Transverse colon (tissue), 4 donors: ENCODE data around the gene GREB1L. TPM values are rescaled to one million over a fixed set of nuclear protein-coding genes. Genes with fewer than 3 reads are reported as not detected.

Experiments used
- DNase-seq: peaks from one replicate; pipeline ENCODE4 v3.0.0-alpha.2; 2019
- H3K27ac ChIP-seq, 4 donors: fragments of 200-600 bp; sonication (generic); 2 replicates each; pipeline ENCODE4 v1.5.1; 2016 to 2018; ENCODE audit warnings: inconsistent platforms in 4 of 4
- H3K27me3 ChIP-seq: fragments of 200-600 bp; sonication (generic); 2 replicates; pipeline ENCODE4 v1.5.1; 2017; ENCODE audit warnings: inconsistent platforms
- H3K36me3 ChIP-seq, 4 donors: fragments of 200-600 bp; sonication (generic); 2 replicates each; pipeline ENCODE4 v1.5.1; 2017 to 2019; ENCODE audit warnings: inconsistent platforms in 4 of 4
- H3K4me1 ChIP-seq, 4 donors: fragments of 200-600 bp; sonication (generic); 2 replicates each; pipeline ENCODE4 v1.5.1; 2017 to 2020; ENCODE audit warnings: inconsistent platforms in 4 of 4
- H3K4me3 ChIP-seq, 4 donors: fragments of 200-600 bp; sonication (generic); 1 replicate in 1 of 4; 2 replicates in 3 of 4; pipeline versions ENCODE4 v1.5.1 to v1.6.1; 2017 to 2019; ENCODE audit warnings: inconsistent platforms in 4 of 4
- H3K9me3 ChIP-seq, 2 donors: fragments of 200-600 bp; sonication (generic); 2 replicates each; pipeline ENCODE4 v1.5.1; 2017 to 2019; ENCODE audit warnings: inconsistent platforms in 2 of 2
- CTCF ChIP-seq, 5 experiments: fragments of 200-600 bp in 3 of 5; fragments of 450-650 bp in 2 of 5; sonication (generic) in 3 of 5; IDR thresholded peaks; 1 replicate in 2 of 5; 2 replicates in 3 of 5; pipeline ENCODE4 v1.5.1; 2016 to 2017; ENCODE audit warnings: antibody characterized with exemption in 5 of 5, inconsistent platforms in 3 of 5, mild to moderate bottlenecking in 2 of 5, moderate library complexity in 1 of 5
- EP300 ChIP-seq: sonication (generic); formaldehyde crosslinking; IDR thresholded peaks from one replicate; pipeline ENCODE4 v1.6.1; 2017; ENCODE audit warnings: antibody characterized with exemption, low read depth
- POLR2A ChIP-seq: fragments of 450-650 bp; IDR thresholded peaks from one replicate; pipeline ENCODE4 v1.6.1; 2016; ENCODE audit warnings: antibody characterized with exemption, mild to moderate bottlenecking, moderate library complexity
- POLR2AphosphoS5 ChIP-seq, 3 donors: sonication (generic); formaldehyde crosslinking; IDR thresholded peaks; one replicate each; pipeline ENCODE4 v1.6.1; 2016; ENCODE audit warnings: antibody characterized with exemption in 3 of 3
- WGBS, 2 donors: methylation state at CpG; one replicate each; pipeline ENCODE4 v1.1.5; 2018; ENCODE audit warnings: low coverage in 1 of 2; 5-methylcytosine and 5-hydroxymethylcytosine counted together
- in situ Hi-C, 4 donors: fragments of 200-750 bp; cut with MboI; loops; one replicate each; pipeline versions ENCODE4 v1.15.0 to v1.15.1; 2017; ENCODE audit warnings: low sequenced_read_pairs in 3 of 4, low pct_ligation_motif_present in 1 of 4, low pct_unique_long_range_greater_than_20kb in 1 of 4
- intact Hi-C: fragments of 100-400 bp; cut with DNase I; formaldehyde crosslinking; loops from one replicate; pipeline ENCODE4 v1.15.1; 2023; ENCODE audit warnings: low total_unique reads
- total RNA-seq, 4 donors: library from RNA; depleted of rRNA; stranded (reverse); fragments of >200 nt; gene quantifications; one replicate each; pipeline ENCODE4 v1.1.0, GENCODE V29; 2016

GREB1L gene
- total RNA-seq, 4 donors from 2014 or later = 1.1 to 1.5 TPM; not detected in 2

- 93 to 100% methylated on average over 1 to 2 of the region's 2 CpGs for WGBS, 2 donors
- Histone ChIP-seq H3K27me3 (no peaks in the 10 kb centered on the region), H3K4me3 (no peak overlapping the region), H3K27ac (no peak overlapping the region), H3K9me3 (no peaks in the 10 kb centered on the region), H3K4me1 (no peaks in the 10 kb centered on the region), H3K36me3 (no peaks in the 10 kb centered on the region)
- no peak for DNase-seq
- TF ChIP-seq EP300 (no peak), POLR2A (no peak), POLR2AphosphoS5 (IDR thresholded peaks at IDR 0.05) (no peak), CTCF (IDR thresholded peaks at IDR 0.05) (no peak)
- in situ Hi-C loops = no loop called here
- intact Hi-C loops = no loop called here
Observed at GRCh38 chr18:21474621-21475020, 232.6 kb downstream of the GREB1L start.

- H3K9me3 ChIP-seq = no peaks in the 10 kb centered on the region
- no peak overlapping the region for H3K4me3 ChIP-seq
- no peaks in the 10 kb centered on the region for H3K27me3 ChIP-seq
- H3K27ac ChIP-seq = no peak overlapping the region
- no peaks in the 10 kb centered on the region for H3K36me3 ChIP-seq
- H3K4me1 ChIP-seq = no peaks in the 10 kb centered on the region
- intact Hi-C loops = no loop called here
- TF ChIP-seq POLR2A (no peak), POLR2AphosphoS5 (IDR thresholded peaks at IDR 0.05) (no peak), EP300 (no peak), CTCF (IDR thresholded peaks at IDR 0.05) (no peak)
- in situ Hi-C loops = no loop called here
- DNase-seq = no peak
- WGBS, 2 donors = 93 to 100% methylated on average over 2 to 5 of the region's 5 CpGs
Observed at GRCh38 chr18:21479721-21480120, 237.7 kb downstream of the GREB1L start.

- intact Hi-C loops (no loop called here), in situ Hi-C loops (no loop called here)
- no peaks in the 10 kb centered on the region for H3K9me3 ChIP-seq
- no peaks in the 10 kb centered on the region for H3K27me3 ChIP-seq
- DNase-seq = no peak
- no peaks in the 10 kb centered on the region for H3K4me1 ChIP-seq
- H3K4me3 ChIP-seq = no peak overlapping the region
- TF ChIP-seq POLR2A = no peak
- TF ChIP-seq EP300 = no peak
- no peak for TF ChIP-seq POLR2AphosphoS5 (IDR thresholded peaks at IDR 0.05)
- TF ChIP-seq CTCF (IDR thresholded peaks at IDR 0.05) = no peak
- no peak overlapping the region for H3K27ac ChIP-seq
- WGBS, 2 donors = 56 to 63% methylated on average over 2 of the region's 2 CpGs
- H3K36me3 ChIP-seq = no peaks in the 10 kb centered on the region
Observed at GRCh38 chr18:21481739-21482138, 239.7 kb downstream of the GREB1L start.

- Histone ChIP-seq H3K4me1 (no peaks in the 10 kb centered on the region), H3K27me3 (no peaks in the 10 kb centered on the region), H3K9me3 (no peaks in the 10 kb centered on the region), H3K4me3 (no peak overlapping the region), H3K36me3 (no peaks in the 10 kb centered on the region), H3K27ac (no peak overlapping the region)
- intact Hi-C loops (no loop called here), in situ Hi-C loops (no loop called here)
- DNase-seq = no peak
- WGBS, 2 donors = 79 to 83% methylated on average over 3 to 5 of the region's 5 CpGs
- TF ChIP-seq POLR2A = no peak
- no peak for TF ChIP-seq CTCF (IDR thresholded peaks at IDR 0.05)
- no peak for TF ChIP-seq EP300
- no peak for TF ChIP-seq POLR2AphosphoS5 (IDR thresholded peaks at IDR 0.05)
Observed at GRCh38 chr18:21483051-21483450, 241.0 kb downstream of the GREB1L start.
